Prostate gland (tissue), 2 donors: ENCODE measurements around the gene TMEM119. TPM values are rescaled to one million over a fixed set of nuclear protein-coding genes. Genes with fewer than 3 reads are reported as not detected.

Experiments
- DNase-seq: peaks from one replicate; pipeline ENCODE4 v3.0.0-alpha.2; 2019; ENCODE audit warnings: low spot score
- H3K27ac ChIP-seq, 2 donors: fragments of 200-600 bp; sonication (generic); 2 replicates each; pipeline ENCODE4 v1.5.1; 2017 to 2019
- H3K27me3 ChIP-seq: fragments of 200-600 bp; sonication (generic); replicated peaks from 2 replicates; pipeline ENCODE4 v1.5.1; 2019; ENCODE audit not compliant: insufficient read depth
- H3K36me3 ChIP-seq, 2 donors: fragments of 200-600 bp; sonication (generic); 1 replicate in 1 of 2; 2 replicates in 1 of 2; pipeline versions ENCODE4 v1.5.1 to v1.8.1; 2017 to 2019
- H3K4me1 ChIP-seq: fragments of 200-600 bp; sonication (generic); replicated peaks from 2 replicates; pipeline ENCODE4 v1.5.1; 2019
- H3K4me3 ChIP-seq, 2 donors: fragments of 200-600 bp; sonication (generic); 2 replicates each; pipeline ENCODE4 v1.5.1; 2017 to 2019
- H3K9me3 ChIP-seq: fragments of 200-600 bp; sonication (generic); 2 replicates; pipeline ENCODE4 v1.5.1; 2017
- CTCF ChIP-seq, 4 experiments: fragments of 200-600 bp in 2 of 4; fragments of 450-650 bp in 2 of 4; sonication (generic) in 2 of 4; IDR thresholded peaks; 1 replicate in 3 of 4; 2 replicates in 1 of 4; pipeline ENCODE4 v1.5.1; 2016 to 2019; ENCODE audit warnings: antibody characterized with exemption in 4 of 4, mild to moderate bottlenecking in 2 of 4, moderate library complexity in 2 of 4
- POLR2A ChIP-seq: fragments of 450-650 bp; IDR thresholded peaks from one replicate; pipeline ENCODE4 v1.6.1; 2016; ENCODE audit warnings: antibody characterized with exemption, mild to moderate bottlenecking
- POLR2AphosphoS5 ChIP-seq: sonication (generic); formaldehyde crosslinking; IDR thresholded peaks from one replicate; pipeline ENCODE4 v1.6.1; 2017; ENCODE audit warnings: antibody characterized with exemption
- WGBS: methylation state at CpG from one replicate; pipeline ENCODE4 v1.1.5; 2018; 5-methylcytosine and 5-hydroxymethylcytosine counted together
- intact Hi-C: fragments of 100-400 bp; cut with DNase I; formaldehyde crosslinking; loops from one replicate; pipeline ENCODE4 v1.14.2; 2022
- total RNA-seq, 2 donors: library from RNA; depleted of rRNA; stranded (reverse); fragments of >200 nt; gene quantifications; one replicate each; pipeline ENCODE4 v1.1.0, GENCODE V29; 2016

TMEM119 gene
- total RNA-seq, 2 donors from 2014 or later: 1.7 to 19.1 TPM

- TF ChIP-seq POLR2AphosphoS5 (no peak), CTCF (IDR thresholded peaks at IDR 0.05) (no peak), POLR2A (no peak)
- H3K4me3 ChIP-seq: no peak overlapping the region
- H3K27ac ChIP-seq: no peak overlapping the region
- H3K36me3 ChIP-seq: no peaks in the 10 kb centered on the region
- H3K4me1 ChIP-seq: no peaks in the 10 kb centered on the region
- intact Hi-C loops: no loop called here
- no peak for DNase-seq
- 85% methylated on average over 9 of the region's 9 CpGs for WGBS
- H3K9me3 ChIP-seq: no peaks in the 10 kb centered on the region
- H3K27me3 ChIP-seq: no peaks in the 10 kb centered on the region
Measured at GRCh38 chr12:108606492-108606891, 8.6 kb upstream of the TMEM119 start.

DNA sequence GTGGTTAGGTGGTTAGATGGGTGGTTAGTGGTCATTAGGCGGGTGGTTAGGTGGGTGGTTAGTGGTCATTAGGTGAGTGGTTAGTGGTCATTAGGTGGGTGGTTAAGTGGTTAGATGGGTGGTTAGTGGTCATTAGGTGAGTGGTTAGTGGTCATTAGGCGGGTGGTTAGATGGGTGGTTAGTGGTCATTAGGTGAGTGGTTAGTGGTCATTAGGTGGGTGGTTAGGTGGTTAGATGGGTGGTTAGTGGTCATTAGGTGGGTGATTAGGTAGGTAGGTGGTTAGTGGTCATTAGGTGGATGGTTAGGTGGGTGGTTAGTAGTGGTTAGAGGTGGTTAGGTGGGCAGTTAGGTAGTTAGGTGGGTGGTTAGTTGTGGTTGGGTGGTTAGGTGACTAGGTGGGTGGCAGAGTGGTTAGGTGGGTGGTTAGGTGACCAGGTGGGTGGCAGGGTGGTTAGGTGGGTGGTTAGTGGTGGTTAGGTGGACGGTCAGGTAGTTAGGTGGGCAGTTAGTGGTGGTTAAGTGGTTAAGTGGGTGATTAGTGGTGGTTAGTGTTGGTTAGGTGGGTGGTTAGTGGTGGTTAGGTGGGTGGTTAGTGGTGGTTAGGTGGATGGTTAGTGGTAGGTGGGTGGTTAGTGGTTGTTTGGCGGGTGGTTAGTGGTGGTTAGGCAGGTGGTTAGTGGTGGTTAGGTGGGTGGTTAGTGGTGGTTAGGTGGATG lies 8.0 kb upstream of the TMEM119 start:
- intact Hi-C loops: no loop called here
- Histone ChIP-seq H3K9me3 (no peaks in the 10 kb centered on the region), H3K36me3 (no peaks in the 10 kb centered on the region), H3K4me1 (no peaks in the 10 kb centered on the region), H3K27ac (no peak overlapping the region), H3K27me3 (no peaks in the 10 kb centered on the region), H3K4me3 (no peak overlapping the region)
- no peak for DNase-seq
- WGBS: 85% methylated on average over 4 of the region's 4 CpGs
- no peak for TF ChIP-seq POLR2A
- TF ChIP-seq CTCF (IDR thresholded peaks at IDR 0.05): no peak
- TF ChIP-seq POLR2AphosphoS5: no peak

DNA sequence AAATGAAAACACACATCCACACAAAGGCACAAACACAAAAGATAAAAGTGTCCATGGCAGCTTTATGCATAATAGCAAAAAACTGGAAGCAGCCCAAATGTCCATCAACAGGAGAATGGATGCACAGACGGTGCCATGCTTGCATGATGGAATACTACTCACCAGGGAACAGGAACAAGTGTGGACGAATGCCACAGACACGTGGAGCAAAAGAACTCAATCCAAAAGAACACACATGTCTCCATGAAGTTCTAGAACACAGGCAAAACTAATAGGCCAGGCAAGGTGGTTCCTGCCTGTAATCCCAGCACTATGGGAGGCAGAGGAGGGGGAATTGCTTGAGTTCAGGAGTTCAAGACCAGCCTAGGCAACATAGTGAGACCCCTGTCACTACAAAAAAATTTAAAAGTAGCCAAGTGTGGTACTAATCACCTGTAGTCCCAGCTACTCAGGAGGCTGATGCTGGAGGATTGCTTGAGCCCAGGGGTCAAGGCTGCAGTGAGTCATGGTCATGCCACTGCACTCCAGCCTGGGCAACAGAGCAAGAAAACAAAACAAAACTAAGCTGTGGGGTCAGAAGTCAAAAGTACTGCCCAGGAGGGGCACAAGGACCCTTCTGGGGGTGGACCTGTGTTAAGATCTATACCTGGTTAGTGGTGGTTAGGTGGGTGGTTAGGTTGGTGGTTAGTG lies 7.3 kb upstream of the TMEM119 start:
- no peaks in the 10 kb centered on the region for H3K27me3 ChIP-seq
- H3K4me3 ChIP-seq: no peak overlapping the region
- no peaks in the 10 kb centered on the region for H3K9me3 ChIP-seq
- H3K4me1 ChIP-seq: no peaks in the 10 kb centered on the region
- DNase-seq: no peak
- TF ChIP-seq POLR2A (no peak), CTCF (IDR thresholded peaks at IDR 0.05) (no peak), POLR2AphosphoS5 (no peak)
- H3K36me3 ChIP-seq: no peaks in the 10 kb centered on the region
- intact Hi-C loops: no loop called here
- WGBS: 60% methylated on average over 3 of the region's 3 CpGs
- no peak overlapping the region for H3K27ac ChIP-seq

- no peak for DNase-seq
- WGBS: 32% methylated on average over 14 of the region's 14 CpGs
- H3K27me3 ChIP-seq: no peaks in the 10 kb centered on the region
- intact Hi-C loops: no loop called here
- no peaks in the 10 kb centered on the region for H3K36me3 ChIP-seq
- no peak overlapping the region for H3K4me3 ChIP-seq
- no peak overlapping the region for H3K27ac ChIP-seq
- H3K9me3 ChIP-seq: no peaks in the 10 kb centered on the region
- no peaks in the 10 kb centered on the region for H3K4me1 ChIP-seq
- TF ChIP-seq POLR2AphosphoS5 (no peak), POLR2A (no peak), CTCF (IDR thresholded peaks at IDR 0.05) (no peak)
Measured at GRCh38 chr12:108604208-108604941, 6.5 kb upstream of the TMEM119 start.
